ENCODE results near the gene GPR84. TPM values are rescaled to one million over a fixed set of nuclear protein-coding genes. Genes with fewer than 3 reads are reported as not detected.

The GPR84 gene
- not detected for polyA plus RNA-seq (2013, experiment 1 of 2; ENCODE audit: insufficient read length)
- polyA plus RNA-seq (2013, experiment 2 of 2; ENCODE audit: insufficient read length) = not detected

DNA sequence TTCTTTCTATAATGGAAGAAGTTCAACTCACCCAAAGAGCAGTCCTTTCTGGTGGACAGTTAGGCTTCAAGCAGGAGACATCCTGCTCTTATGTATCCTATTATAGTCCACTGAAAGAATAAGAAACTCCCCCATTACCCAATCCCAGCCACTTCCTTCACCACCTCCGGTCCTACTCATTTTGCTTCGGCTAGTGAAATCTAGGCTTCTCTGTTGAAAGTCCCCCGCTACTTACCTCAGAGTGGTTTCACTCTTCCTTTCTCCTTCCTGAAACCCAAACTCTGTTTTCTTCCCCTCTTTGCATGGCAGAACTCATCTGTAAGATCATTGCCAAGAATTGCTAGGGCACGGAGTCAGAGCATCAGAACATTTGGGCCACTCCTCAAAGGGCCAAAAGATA, at the start of gene GPR84:
TSS of gene GPR84 (minus strand) at position 74 of the 400 bp plus-strand sequence. CDS start 635 bp downstream, outside the sequence.
- no peak for DNase-seq

DNA sequence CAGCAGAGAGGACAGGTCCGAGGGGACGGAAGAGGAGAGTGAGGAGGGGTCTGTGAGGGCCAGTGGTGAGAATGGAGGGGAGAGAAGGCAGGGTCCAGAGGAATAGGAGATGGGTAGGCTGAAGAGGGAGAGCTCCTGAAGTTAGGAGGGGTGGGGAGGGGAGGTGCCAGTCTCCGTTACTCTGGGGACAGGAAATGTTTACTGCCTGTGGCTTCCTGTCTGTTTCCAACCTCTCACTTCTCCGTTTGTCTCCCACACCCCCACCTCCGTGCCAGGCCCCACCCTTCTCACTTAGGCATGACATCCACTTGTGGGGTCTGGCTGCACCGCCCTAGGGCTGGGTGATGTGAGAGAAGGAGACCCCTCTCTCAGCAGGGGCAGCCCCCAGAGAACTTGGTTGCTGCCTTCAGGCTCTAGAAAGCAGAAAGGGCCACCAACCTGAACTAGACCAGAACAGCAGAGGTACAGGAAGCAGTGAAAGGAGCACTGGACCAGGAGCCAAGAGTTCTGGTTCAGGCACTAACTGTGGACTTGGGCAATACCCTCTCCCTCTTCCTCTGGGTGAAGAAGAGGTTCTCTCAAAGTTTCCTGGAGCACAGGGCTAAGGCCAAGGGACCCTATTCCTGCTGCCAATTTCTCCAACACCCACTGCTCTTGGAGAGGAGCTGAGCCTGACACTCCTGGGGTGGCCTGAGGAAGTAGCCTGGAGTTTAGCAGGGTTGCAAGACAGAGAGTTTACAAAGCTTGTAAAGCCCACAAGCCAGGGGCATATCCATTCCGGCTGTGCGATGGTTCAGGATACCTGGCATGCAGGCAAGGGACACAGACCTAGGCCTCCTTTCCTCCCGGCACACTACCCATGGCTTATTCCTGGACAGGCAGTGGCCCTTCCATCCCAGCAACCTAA, 49.3 kb upstream of the GPR84 start:
- DNase-seq = peak; percentile 20

DNA sequence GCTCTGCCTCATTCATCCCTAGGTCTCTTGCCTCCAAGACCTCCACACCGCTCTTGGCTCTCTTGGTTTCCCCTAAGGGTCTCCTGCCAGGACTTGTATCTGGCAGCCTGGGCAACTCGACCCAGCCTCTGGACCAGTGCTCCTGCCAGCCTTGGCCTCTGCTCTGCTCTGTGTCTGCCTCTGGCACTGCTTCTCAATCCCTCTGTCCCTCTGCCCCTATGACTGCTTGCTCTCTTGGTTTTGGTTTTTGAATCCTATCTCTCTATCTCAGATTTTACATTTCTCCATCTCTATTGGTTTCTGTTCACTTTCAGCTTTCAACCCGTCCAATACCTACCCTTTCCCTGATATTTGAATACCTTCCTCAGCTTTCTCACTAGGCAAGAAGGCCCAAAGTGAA, 48.5 kb upstream of the GPR84 start:
- DNase-seq = no peak

DNA sequence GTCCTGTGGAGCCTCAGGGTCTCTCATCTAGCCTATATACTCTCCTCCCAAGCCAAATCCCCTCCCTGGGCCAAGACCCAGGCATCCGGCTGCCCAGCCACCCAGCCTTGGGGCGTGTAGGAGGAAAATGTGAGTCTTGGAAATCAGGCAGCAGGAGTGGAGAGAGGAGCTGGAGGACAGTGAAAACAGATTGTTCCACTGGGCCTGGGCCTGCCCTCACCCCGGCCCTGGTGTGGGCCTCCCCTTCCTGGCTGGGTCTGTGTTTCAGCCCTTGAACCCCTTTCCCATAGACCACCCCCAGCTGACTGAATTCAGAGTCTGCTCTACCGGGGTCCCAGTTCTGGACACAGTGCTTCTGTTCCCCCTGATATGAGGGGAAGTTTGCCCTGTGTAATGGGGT, 48.1 kb upstream of the GPR84 start:
- no peak for DNase-seq

DNA sequence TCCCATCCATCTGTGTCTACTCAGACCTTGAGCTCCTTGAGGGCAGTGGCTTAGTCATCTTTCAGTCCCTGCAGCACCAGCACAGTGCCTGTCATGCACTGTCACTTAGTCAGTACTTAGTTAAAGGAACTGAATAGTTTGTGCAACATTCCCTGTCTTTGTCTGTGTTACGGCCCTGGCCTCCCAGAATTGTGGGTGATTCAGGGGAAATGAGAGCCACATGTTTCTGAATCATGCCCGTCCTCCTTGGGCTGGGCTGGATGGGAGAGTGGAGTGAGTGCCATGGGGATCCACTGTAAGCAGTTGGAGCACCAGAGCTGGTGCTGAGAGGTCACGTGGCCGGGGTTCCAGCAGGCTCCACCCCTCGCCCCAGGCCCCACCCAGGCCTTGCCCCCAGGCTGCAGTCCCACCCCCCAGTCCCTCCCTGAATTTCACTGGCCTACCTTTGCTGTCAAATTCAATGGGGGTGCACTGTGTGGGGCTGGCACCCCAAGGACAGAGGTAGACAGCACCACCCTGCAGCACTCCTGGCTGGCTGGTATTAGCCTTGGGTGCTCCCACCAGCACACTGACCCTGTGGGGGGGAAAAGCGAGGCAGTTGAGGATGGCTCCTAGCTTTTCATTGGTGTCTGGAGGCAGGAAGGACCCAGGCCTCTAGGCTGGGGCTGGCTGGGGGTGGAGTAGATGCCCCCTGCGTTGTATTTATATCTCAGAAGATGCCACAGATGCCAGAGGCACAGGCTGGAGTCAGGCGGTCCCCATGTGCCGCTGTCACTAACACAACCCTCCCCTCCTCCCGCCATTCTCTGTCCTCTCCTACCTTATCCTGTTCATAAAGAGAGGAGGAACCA, 47.3 kb upstream of the GPR84 start:
- DNase-seq = peak; percentile 98

DNA sequence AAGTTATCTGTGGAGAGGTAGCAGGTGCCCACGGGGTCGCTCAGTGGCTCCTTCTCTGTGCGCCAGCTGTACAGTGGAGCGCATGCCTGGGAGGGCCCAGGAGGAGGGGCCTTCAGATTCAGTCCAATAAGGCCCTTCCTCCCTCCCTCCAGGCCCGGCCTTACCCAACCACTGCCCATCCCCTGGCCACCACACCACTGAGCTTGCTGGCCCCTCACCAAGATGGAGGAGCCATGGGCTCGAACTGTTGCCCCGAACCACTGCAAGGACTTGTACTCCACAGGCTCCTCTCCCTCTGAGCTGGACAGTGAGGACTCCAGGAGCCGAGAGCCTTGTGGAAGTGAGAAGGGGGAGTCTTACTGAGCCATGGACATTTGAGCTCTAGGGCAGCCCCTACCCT, 45.0 kb upstream of the GPR84 start:
- no peak for DNase-seq

DNA sequence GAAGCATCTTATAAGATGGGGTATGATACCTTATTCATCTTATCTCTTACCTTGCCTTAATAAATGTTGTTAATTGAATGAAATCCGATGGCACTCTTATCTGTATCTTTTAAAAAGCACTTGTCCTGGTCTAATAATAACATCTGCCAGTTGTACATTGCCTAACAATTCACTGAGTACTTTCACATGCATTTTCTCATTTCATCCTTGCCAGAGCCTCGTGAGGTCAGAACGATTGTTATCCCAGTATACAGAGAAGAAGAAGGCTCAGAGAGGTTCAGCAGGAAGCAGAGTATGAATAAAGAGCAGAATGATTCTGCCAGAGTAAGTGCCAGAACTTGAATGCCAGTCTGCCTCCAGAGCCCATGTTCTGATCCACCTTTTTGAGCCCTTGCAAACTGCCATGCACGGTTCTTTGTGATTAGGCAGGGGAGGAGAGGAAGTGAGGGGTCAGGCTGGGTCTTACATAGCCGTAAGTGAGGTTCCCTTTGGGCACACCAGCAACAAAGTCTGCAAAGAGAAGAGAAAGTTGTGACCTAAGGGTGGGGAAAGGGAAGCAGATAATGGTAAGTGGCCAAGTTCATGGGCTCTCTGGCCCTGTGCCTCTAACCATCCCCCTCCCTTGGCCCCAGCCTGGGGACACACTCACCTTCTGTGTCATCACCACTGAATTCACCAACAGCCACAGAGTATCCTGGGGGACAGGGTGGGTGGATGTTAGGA, 43.1 kb upstream of the GPR84 start:
- no peak for DNase-seq

DNA sequence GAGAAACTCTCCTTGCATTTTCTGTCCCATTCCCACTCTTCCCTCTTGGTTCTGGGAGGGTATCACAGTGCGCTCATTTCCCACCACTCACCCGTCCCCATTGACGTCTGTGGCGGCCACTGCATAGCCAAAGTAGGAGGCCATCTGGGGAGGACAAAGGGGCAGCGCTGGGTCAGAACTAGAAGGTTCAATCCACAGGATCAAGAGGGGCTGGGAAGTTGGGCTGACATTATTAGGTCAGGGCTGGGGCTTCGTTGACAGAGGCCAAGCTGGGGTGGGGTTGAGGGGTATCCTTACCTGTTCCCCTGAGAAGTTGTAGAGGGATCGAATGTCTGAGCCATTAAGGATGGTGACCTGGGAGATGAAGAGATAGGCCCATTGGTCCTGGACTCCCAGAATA, 41.3 kb upstream of the GPR84 start:
- DNase-seq = no peak

DNA sequence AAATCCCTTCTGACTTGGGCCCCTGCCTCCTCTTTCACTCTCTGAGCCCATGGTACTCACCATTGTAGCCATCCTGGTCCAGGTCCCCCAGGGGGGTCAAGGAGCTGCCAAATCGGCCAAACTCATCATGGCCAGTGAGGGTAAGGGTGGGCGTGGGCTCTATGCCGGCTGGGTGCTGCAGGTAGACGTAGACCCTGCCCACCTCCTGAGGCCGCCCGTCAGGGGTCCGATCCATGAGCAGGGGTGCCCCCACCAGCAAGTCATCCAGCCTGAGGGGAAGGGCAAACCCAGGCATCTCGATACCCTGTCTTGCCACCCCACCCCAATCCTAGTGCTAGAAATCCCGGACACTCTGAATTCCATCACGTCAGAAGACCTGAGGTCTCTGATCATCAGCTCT, 40.8 kb upstream of the GPR84 start:
- DNase-seq = no peak

DNA sequence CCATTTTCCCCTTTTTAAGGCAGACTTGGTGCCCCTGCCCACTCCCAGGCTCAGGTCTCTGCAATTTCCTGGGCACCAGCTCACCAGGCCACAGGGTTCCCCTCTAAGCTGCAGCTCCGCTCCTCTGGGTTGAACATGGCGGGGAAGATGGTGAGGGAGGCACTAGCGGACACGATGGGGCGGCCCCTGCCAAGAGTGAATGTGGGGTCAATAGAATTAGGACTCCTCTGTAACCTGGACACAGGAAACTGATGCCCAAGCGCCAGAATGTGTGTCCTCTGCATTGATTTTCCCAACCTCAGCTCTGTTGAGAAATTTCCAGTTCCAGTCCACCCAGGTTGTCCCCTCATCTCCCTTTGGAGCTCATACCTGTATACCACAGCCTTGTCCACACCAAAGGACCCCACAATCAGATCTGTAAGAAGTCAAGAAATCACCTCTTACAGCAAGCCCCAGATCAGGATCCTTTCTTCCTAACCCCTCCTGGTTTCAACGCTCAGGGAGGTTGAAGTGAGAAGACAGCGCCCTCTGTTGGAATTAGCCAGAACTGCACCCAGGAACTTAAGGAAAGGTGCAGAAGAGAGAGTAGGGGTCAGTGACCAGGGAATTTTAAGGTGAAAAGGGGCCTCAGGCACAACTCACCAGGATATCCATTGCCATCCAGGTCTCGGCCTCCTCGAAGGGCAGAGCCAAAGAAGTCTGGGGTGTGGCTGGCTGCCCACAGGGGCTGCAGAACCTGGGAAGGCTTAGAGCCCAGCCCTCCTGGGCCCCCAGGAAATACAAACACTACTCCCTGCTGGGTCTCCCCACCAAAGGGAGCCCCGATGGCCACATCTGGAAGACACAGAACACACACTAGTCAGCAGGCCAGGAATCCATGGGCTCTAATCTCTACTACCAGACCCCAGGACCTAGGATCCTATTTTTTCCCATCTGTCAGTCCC, 40.0 kb upstream of the GPR84 start:
- DNase-seq = peak; percentile 58

DNA sequence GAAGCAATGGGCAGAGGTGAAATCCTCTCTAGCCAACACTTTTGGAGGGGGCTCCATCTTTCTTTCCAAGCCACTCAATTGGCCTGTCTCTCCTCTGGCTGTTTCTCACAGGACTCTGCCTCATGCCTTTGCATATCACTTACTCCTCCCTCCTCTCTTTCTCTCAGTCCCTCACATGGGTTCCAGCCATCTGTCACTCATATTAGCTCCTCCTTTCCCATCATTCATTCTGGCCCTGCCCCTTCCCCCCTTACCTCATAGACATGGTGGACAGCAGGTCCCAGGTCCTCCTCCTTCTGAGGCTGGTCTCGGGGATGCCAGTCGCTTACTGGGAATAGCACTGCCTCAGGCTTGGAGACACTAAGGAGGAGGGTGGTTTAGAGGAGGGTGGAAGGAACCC, 36.8 kb upstream of the GPR84 start:
- no peak for DNase-seq

DNA sequence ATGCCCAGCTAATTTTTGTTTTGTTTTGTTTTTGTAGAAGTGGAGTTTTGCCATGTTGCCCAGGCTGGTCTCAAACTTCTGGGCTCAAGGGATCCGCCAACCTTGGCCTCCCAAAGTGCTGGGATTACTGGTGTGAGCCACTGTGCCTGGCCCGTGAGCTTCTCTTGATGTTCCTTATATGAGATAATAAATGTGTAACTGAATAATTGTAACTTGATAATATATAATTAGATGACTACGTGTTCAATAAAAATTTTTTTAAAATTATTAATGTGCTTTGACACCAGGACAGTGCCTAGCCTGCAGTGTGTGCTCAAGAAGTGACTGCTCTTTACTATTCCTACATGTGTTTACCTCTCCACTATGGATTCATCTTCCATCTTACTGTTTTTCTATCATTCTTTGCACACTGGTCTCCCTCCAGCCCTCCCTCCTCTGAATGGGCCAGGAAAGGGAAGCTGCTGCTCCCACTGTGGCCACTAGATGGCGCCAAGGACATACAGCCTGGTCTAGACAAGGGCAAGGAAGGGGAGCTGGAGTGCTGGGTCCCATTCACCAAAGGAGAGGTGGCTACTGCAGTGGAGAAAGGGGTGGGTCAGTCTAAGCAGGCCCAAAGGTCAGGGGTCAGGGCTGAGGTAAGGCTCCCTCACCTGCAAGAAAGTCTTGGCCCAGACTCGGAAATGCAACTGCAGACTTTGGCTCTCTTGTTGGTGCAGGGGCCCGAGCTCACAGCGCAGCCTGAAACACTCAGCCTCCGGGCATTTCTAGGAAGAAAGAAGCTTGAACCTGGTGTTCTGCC, 34.9 kb upstream of the GPR84 start:
- peak; percentile 85 for DNase-seq

DNA sequence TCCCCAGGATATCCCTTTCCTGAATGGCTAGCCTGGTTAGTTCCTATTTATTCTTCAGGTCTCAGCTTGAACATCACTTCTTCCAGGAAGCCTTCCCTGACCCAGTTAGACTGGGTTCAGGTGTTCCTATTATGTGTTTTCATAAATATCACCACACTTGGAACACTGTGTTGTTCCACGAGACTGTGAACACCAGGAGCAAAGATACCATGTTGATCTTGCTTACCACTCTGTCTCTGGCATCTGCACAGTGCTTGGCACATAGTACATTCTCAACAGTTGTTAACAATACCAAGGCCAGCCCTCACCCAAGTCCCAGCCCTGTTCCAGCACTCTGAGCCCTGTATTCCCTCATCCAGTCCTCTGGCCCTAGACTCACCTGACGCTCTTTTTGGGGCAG, 33.9 kb upstream of the GPR84 start:
- no peak for DNase-seq

DNA sequence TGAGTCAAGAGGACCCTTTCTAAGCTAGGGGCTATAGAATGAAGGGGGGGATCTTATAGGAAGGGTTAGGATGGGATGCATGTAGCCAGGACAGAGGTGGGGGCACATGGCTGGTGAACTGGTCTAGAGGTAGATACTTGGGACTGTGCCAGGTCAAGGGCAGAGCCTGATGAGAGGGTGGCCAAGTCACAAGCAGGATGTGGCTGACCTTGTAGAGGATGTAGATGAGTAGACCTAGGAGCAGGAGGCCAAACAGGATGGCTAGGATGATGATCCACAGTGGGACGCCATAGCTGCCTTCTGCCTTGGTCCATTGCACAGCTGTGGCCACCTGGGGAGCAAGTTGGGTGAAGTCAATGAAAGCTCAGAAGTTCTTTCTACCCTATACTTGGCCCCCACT, 32.9 kb upstream of the GPR84 start:
- no peak for DNase-seq

DNA sequence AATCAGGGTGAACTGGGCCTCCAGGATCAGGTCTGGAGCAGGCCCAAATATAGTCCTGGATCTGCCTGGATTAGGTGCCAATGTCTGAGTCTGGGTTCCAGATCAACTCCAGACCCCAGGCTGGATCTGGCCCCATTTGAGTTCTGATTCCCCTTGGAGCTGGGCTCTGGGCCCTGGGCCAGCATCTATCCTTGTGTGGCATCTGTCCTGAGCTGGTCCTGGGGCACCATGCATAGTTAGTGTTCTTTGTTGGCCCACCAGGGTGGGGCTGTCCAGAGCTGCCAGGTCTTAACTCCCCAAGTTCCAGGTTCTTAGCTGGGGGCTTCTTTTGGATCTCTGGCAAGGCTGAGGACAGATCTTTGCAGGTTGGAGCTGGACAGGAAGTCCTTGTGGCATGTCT, 31.3 kb upstream of the GPR84 start:
- no peak for DNase-seq

DNA sequence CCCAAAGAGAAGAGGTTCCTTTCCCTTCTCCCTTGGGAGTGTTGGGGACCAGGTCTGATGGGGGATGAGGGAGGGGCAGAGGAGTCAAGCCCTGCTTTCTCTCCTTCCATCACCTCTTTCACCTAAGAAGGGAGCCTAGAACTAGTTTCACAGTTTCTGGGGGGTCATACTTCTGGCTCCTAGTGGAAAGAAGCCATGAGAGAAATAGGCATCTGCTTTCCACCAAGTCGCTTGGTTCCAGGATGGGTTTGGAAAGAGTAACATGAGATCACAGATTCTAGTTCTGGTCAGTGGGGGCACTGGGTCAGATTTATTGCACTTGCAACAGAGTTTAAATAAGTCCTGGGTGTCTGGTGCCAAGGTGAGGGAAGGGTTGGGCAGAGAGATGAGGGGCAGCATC, 30.7 kb upstream of the GPR84 start:
- DNase-seq = no peak

DNA sequence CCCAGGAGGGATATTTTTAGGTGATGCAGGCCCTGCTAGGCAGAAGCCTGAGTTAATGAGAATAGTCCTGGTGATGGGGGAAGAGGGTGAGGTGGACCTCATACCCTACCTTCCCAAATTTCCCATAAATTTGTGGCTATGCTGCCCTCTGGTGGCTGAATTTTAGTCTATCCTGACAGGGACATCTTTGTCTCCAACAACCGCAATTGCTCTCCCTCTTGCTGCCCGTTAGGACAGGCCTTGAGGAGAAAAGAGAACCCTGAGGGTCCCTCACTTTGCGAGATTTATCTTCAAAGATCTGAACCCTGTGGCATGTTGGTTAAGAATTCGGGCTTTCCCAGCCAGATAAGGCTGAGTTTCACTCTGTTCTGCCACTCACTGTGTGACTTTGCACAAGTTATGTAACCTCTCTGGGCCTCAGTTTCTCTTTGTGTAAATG, 30.0 kb upstream of the GPR84 start:
- peak; percentile 64 for DNase-seq

DNA sequence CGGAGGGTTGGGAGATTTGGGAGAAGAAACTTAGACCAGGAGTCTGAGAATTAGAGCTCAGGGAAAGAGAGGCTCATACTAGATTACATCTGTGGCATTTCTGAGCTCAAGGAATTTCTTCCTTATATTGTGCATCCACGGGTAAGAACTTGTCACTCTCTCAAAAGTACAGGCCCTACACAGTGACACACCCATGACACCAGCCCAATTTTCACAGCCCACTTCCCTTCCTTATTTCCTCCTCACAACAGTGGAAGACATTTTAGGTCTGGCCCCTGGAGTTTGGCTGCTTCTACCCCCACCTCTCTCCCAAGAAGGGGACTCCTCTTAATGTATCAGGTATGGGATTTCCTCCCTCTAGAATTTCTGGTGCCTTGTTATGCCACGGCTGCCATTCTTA, 29.5 kb upstream of the GPR84 start:
- no peak for DNase-seq

DNA sequence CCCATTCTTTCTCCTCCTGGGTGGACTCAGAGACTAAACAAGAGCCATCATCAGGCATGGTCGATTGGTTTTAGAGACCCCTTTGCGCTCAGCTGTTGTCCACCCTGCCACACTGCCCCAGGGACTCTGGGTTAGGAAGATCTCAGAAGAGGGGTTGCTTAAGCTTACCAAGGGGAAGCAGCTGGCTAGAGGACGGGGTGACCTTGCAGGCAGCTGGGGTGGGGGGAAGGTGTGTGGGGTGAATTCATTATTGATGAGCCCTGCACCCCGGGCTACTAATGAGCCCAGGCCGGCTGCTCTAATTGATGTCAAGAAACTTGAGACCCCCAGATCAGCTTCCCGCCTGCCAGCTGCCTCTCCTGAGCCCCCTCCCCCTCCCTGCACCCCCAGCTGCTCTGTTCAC, 28.9 kb upstream of the GPR84 start:
- no peak for DNase-seq

DNA sequence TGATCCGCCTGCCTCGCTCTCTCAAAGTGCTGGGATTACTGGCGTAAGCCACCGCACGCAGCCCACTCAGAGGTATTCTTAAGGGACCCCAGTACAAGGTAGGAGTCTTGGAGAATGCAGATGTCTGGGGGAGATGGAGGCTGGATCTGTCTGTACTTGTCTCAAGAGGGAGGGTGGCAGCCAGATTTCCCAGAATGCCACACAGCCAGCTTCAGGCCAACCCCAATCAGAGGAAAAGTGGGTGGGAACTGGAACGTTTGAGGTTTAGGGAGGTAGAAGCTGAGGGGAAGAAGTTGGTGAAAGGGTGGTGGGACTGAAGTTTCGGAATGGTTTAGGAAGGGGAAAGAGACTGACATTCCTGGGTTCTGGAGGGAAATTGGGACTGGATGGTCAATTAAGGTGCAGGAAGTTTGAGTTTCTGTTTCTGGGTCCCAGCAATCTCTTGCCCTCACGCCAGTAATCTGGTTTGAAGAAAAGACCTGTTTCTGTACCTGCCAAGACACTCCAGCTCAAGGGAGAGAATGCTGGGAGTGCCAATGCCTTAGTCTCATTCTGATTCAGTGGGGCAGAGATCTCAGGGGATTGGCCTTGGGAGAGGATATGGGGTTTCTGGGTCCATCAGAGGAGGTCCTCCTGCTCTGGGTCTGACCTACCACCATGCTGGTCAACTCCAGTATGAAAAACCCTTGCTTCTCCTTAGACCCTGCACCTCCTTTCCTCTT, 28.4 kb upstream of the GPR84 start:
- DNase-seq = no peak

Data from fibroblast of skin of scalp (primary cell).